IMR-90 (cell line): ENCODE results near the gene URB2.

Experiments used
- POLR2A ChIP-seq: IDR thresholded peaks from 2 replicates; pipeline ENCODE4 v1.6.1; 2012; ENCODE audit warnings: mild to moderate bottlenecking, low read depth, low read length
- RCOR1 ChIP-seq: IDR thresholded peaks from 2 replicates; pipeline ENCODE4 v1.6.1; 2012; ENCODE audit warnings: mild to moderate bottlenecking, low read length, improper control_type of control experiment; ENCODE audit not compliant: insufficient replicate concordance
- TF ChIP-seq, protein P1 (sequence below): conservative IDR thresholded peaks from 2 replicates; pipeline ENCODE4 v1.5.1; 2012; ENCODE audit warnings: mild to moderate bottlenecking, low read depth, low read length, improper control_type of control experiment

DNA sequence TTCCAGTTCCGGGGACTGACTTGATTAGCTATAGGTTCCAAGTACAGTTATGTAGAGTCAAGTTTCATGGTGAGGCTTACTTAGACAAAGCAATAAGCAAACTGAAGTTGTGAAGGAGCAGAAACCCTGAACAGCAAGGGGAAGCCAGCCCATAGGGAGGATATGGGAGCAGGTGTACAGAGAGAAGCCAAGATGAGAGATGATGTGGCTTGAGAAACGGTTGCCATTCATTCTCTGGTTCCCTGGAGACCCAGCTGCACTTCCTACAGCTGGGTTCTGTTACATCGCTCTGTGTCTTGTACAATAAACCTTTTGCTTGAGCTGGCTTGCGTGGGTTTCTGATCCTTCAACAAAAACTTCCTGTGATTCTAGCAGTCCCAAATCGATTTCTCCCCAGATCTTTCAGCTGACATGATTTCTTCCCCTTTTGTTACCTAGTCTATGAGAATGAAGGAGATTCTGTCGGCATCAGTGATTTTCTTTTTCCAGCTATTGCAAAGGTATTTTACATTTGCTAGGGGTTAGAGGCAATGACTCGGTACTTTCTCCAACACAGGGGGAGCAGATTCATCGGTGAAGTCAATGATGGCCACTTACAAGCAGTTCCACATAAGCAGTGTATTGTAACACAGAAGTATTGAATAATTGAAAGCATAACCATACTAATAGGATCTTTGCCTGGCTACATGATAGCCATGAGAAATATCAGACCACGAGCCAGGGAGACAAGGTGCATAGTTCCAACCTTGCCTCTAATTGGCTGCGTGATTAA lies 67.3 kb downstream of the URB2 start:
- TF ChIP-seq, protein P1, sequence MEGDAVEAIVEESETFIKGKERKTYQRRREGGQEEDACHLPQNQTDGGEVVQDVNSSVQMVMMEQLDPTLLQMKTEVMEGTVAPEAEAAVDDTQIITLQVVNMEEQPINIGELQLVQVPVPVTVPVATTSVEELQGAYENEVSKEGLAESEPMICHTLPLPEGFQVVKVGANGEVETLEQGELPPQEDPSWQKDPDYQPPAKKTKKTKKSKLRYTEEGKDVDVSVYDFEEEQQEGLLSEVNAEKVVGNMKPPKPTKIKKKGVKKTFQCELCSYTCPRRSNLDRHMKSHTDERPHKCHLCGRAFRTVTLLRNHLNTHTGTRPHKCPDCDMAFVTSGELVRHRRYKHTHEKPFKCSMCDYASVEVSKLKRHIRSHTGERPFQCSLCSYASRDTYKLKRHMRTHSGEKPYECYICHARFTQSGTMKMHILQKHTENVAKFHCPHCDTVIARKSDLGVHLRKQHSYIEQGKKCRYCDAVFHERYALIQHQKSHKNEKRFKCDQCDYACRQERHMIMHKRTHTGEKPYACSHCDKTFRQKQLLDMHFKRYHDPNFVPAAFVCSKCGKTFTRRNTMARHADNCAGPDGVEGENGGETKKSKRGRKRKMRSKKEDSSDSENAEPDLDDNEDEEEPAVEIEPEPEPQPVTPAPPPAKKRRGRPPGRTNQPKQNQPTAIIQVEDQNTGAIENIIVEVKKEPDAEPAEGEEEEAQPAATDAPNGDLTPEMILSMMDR, result no peak
- no peak for TF ChIP-seq POLR2A
- no peak for TF ChIP-seq RCOR1
